ENCODE data around the gene SHC4. TPM values are rescaled to one million over a fixed set of nuclear protein-coding genes. Genes with fewer than 3 reads are reported as not detected.

Gene SHC4
- total RNA-seq, 2 donors from 2014 or later: 0.30 to 0.50 TPM

DNA sequence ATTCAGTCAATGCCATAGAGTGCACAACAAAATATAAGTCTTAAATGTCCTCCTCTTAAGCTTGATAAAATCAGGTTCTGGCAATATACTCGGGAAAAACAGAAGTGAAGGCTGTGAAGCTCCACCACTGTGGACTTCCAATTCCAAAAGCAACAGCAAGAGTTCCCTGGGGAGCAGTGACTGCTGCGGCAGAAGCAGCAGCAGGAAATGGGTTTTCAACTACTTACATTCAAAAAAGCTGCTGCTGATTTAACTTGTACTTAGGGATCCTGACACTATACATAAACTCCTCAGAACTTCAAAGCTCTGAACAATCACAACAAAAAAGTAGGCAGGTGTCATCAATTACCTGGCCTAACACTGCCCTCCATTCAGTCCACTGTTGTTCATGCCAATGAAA is 157.6 kb downstream of the SHC4 start:
- TF ChIP-seq, protein P1, sequence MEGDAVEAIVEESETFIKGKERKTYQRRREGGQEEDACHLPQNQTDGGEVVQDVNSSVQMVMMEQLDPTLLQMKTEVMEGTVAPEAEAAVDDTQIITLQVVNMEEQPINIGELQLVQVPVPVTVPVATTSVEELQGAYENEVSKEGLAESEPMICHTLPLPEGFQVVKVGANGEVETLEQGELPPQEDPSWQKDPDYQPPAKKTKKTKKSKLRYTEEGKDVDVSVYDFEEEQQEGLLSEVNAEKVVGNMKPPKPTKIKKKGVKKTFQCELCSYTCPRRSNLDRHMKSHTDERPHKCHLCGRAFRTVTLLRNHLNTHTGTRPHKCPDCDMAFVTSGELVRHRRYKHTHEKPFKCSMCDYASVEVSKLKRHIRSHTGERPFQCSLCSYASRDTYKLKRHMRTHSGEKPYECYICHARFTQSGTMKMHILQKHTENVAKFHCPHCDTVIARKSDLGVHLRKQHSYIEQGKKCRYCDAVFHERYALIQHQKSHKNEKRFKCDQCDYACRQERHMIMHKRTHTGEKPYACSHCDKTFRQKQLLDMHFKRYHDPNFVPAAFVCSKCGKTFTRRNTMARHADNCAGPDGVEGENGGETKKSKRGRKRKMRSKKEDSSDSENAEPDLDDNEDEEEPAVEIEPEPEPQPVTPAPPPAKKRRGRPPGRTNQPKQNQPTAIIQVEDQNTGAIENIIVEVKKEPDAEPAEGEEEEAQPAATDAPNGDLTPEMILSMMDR (IDR thresholded peaks at IDR 0.05): no peak
- Histone ChIP-seq H3K36me3 (no peaks in the 10 kb centered on the region), H3K9ac (ENCODE audit: low read depth in 2 of 2, low read length in 2 of 2) (no peak overlapping the region), H3K9me3 (no peaks in the 10 kb centered on the region), H3K4me1 (no peaks in the 10 kb centered on the region), H3K27ac (no peak overlapping the region), H3K4me3 (no peak overlapping the region), H3K27me3 (no peaks in the 10 kb centered on the region)
- no peak for DNase-seq
- intact Hi-C loops (cut with DNase I): no loop called here

DNA sequence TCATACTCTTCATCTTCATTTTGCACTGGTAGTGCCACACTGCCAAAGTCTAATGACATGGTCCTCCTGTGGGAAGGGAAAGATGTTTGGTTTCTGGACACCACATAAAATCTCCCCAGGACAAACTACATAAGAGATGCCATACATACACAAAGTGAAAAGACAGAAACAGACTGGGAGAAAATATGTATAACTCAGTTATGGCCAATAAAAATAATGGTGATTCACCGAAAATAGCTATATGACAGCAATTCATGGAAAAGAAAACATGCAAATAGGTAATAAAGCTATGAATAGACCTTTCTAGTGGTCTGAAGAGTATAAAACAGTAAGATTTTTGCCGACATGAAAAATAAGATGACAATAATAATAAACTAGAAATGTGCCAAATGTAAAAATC is 158.1 kb downstream of the SHC4 start:
- no peak overlapping the region for H3K4me3 ChIP-seq
- DNase-seq: no peak
- H3K9me3 ChIP-seq: no peaks in the 10 kb centered on the region
- intact Hi-C loops (cut with DNase I): no loop called here
- H3K4me1 ChIP-seq: no peaks in the 10 kb centered on the region
- no peak overlapping the region for H3K27ac ChIP-seq
- H3K27me3 ChIP-seq: no peaks in the 10 kb centered on the region
- TF ChIP-seq, protein P1 (IDR thresholded peaks at IDR 0.05): no peak
- no peaks in the 10 kb centered on the region for H3K36me3 ChIP-seq
- H3K9ac ChIP-seq (ENCODE audit: low read depth in 2 of 2, low read length in 2 of 2): no peak overlapping the region

DNA sequence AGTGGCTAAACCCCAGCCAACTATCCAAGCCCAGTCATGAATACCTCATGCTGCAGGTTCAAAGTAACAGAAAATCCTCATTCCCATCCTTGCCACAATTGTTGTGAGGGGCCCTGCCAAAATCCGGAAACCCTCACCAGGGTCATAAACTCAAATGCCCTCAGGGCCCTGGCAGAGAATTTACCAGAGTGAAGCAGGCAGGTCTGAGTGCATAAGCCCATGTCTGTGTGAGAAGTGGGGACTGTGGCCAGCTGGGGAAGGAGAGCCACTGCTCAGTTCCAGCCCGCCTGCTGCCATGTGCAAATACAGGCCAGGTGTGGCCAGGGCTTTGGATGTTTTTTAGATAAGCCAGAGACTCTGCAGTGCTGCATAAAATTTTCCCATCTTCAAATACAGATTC is 159.8 kb downstream of the SHC4 start:
- TF ChIP-seq, protein P1 (IDR thresholded peaks at IDR 0.05): no peak
- Histone ChIP-seq H3K27me3 (no peaks in the 10 kb centered on the region), H3K9me3 (no peaks in the 10 kb centered on the region), H3K36me3 (no peaks in the 10 kb centered on the region), H3K4me1 (no peaks in the 10 kb centered on the region), H3K27ac (no peak overlapping the region), H3K4me3 (no peak overlapping the region), H3K9ac (ENCODE audit: low read depth in 2 of 2, low read length in 2 of 2) (no peak overlapping the region)
- intact Hi-C loops (cut with DNase I): no loop called here
- no peak for DNase-seq

DNA sequence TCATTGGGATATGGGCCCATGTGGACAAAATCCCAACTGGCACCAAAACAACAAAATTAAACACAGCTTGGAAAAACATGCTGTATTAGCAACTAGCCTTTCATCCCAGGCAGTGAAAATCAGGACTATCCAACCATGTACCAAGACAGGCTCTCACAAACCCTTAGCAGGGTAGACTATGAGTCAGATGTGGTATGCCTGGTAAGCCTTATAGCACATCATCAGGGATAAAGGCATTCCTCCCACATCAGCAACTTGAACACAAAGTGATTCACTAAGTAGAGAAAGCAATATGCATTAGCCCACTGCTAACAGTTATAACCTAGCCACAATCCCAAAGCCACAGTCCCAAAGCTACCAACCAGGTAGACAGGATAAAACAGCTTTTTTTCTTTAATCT is 160.9 kb downstream of the SHC4 start:
- no peak for DNase-seq
- TF ChIP-seq, protein P1 (IDR thresholded peaks at IDR 0.05): no peak
- Histone ChIP-seq H3K9ac (ENCODE audit: low read depth in 2 of 2, low read length in 2 of 2) (no peak overlapping the region), H3K27me3 (no peaks in the 10 kb centered on the region), H3K36me3 (no peaks in the 10 kb centered on the region), H3K4me3 (no peak overlapping the region), H3K27ac (no peak overlapping the region), H3K9me3 (no peaks in the 10 kb centered on the region), H3K4me1 (no peaks in the 10 kb centered on the region)
- intact Hi-C loops (cut with DNase I): no loop called here

DNA sequence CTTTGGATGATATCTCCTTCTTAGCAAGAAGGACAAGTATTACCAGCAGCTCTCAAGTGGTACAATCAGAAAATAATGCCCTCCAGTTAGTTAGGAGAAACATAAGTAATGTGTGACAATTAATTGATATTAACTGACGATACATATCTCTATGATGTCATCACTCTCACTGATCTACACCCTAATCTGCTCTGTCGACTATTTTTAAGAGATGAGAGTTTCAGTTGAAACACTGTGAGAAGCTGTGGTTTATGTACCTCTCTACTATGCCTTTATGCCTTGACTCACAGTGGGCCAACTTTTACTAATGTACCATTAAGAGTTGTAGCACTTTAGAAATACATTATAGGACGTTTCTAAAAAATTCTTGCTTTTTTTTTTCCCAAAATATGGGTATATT is 161.5 kb downstream of the SHC4 start:
- intact Hi-C loops (cut with DNase I): no loop called here
- Histone ChIP-seq H3K27ac (no peak overlapping the region), H3K9ac (ENCODE audit: low read depth in 2 of 2, low read length in 2 of 2) (no peak overlapping the region), H3K4me1 (no peaks in the 10 kb centered on the region), H3K36me3 (no peaks in the 10 kb centered on the region), H3K27me3 (no peaks in the 10 kb centered on the region), H3K4me3 (no peak overlapping the region), H3K9me3 (no peaks in the 10 kb centered on the region)
- TF ChIP-seq, protein P1 (IDR thresholded peaks at IDR 0.05): no peak
- no peak for DNase-seq

Measured in colonic mucosa (tissue), 4 donors.